ENCODE data around the gene CRIP2. TPM values are rescaled to one million over a fixed set of nuclear protein-coding genes. Genes with fewer than 3 reads are reported as not detected.

Gene CRIP2
- total RNA-seq, 4 donors from 2014 or later: 63.4 to 177 (median 122) TPM

DNA sequence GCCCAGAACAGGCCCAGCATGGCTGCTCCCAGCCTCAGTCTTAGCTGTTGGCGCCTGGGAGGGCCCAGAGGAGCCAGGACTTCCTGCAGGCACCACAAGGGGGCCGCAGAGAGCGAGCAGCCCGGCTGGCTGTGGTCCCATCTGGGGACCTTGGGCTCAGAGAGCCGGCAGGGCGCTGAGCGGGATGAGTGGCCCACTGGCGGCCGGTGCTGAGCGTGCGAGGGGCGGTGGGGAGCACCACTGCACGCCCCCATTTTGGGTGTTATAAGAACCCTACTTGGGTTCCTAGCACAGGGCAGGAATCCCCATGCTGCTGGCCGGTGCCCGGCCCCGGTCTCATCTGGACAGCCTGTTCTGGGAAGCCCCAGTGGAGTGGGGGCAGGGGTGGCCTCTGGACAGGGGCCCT lies 25.9 kb upstream of the CRIP2 start:
- ATAC-seq (ENCODE audit: low FRiP score) (peak; percentile 74), DNase-seq (ENCODE audit: low spot score) (peak; percentile 38)
- TF ChIP-seq, protein P1, sequence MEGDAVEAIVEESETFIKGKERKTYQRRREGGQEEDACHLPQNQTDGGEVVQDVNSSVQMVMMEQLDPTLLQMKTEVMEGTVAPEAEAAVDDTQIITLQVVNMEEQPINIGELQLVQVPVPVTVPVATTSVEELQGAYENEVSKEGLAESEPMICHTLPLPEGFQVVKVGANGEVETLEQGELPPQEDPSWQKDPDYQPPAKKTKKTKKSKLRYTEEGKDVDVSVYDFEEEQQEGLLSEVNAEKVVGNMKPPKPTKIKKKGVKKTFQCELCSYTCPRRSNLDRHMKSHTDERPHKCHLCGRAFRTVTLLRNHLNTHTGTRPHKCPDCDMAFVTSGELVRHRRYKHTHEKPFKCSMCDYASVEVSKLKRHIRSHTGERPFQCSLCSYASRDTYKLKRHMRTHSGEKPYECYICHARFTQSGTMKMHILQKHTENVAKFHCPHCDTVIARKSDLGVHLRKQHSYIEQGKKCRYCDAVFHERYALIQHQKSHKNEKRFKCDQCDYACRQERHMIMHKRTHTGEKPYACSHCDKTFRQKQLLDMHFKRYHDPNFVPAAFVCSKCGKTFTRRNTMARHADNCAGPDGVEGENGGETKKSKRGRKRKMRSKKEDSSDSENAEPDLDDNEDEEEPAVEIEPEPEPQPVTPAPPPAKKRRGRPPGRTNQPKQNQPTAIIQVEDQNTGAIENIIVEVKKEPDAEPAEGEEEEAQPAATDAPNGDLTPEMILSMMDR (IDR thresholded peaks at IDR 0.05): peak in 1 of 3 donors; percentile 70

DNA sequence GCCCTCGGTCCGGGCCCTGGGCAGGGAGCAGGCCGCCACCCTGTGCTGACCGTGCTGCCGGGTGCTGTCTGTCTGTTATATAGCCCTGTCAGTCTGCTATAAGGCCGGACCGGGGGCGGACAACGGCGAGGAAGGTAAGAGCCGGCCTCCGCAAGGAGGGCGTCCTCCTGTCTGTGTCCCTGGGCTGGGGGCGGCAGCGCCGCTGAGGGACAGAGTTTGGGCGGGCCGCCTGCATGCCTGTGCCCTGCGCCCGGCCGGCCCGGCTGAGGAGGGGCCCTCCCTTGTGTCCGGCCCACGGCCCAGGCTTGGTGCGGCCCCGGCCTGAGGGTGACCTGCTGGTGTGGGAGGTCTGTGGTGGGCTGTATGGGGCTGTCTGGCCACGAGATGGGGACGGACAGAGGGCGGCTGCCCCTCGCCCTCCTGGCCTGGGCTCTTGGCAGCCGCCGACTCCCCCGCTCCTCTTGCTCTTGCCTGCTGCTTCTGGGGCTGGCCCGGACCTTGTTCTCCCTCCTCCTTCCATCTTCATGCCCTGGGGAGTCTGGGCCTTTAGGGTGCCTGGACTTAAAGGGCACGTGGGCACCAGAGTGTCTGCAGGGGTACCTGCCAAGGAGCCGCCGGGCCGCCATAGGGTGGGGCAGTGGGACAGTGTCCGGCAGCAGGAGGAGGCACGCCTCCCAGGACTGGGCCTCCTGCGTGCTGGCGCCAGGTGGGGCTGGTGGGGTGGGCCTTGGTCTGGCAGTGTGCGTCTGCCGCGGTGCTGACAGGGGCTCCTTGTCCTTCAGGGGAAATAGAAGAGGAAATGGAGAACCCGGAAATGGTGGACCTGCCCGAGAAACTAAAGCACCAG lies 25.1 kb upstream of the CRIP2 start:
- ATAC-seq (ENCODE audit: low FRiP score): no peak
- TF ChIP-seq, protein P1 (IDR thresholded peaks at IDR 0.05): no peak
- no peak for DNase-seq (ENCODE audit: low spot score)

GRCh38 chr14:105450123-105450505 lies 24.5 kb upstream of the CRIP2 start:
- no peak for ATAC-seq (ENCODE audit: low FRiP score)
- DNase-seq (ENCODE audit: low spot score): no peak
- TF ChIP-seq, protein P1 (IDR thresholded peaks at IDR 0.05): no peak

GRCh38 chr14:105450864-105451720 lies 23.5 kb upstream of the CRIP2 start:
- TF ChIP-seq, protein P1 (IDR thresholded peaks at IDR 0.05): no peak
- ATAC-seq (ENCODE audit: low FRiP score) (no peak), DNase-seq (ENCODE audit: low spot score) (no peak)

DNA sequence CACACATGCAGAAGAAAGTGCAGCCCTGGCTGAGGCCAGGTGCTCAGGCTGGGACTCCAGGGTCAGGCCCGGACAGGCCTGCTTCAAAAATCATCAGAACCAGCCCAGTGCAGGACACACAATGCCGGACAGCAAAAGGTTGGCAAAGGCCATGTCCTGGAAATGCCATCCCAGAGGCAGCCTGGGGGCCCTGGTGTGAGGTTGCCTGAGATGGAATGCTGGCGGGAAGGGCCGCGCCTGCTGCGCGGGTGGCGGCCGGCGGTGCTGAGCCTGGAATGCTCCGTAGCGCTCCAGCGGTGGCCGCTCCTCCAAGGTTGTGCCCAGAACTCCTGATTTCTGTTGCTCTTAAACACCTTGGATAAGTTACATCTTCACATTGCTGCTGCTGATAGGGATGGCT lies 21.7 kb upstream of the CRIP2 start:
- no peak for DNase-seq (ENCODE audit: low spot score)
- TF ChIP-seq, protein P1 (IDR thresholded peaks at IDR 0.05): no peak
- no peak for ATAC-seq (ENCODE audit: low FRiP score)

DNA sequence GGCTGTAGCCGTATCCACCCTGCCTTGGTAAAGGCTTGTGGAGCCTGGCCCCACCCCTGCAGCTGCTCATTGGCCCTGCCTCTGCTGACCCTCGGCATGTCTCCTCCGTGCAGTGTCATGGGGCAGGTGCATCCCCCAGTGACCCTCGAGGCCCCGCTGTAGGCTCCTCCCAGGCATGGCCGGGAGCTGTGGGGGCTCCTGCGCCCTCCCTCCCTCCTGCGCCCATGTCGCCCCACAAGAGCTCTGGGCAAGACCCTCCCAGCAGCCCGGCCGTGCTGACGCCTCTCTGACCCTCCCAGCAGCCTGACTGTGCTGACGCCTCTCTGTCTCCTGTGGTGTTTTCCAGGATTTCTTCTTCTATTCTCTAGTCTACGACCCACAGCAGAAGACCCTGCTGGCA lies 20.8 kb upstream of the CRIP2 start:
- ATAC-seq (ENCODE audit: low FRiP score) (no peak), DNase-seq (ENCODE audit: low spot score) (no peak)
- TF ChIP-seq, protein P1 (IDR thresholded peaks at IDR 0.05): no peak
